ENCODE data around the gene PPP1R3G. TPM values are rescaled to one million over a fixed set of nuclear protein-coding genes. Genes with fewer than 3 reads are reported as not detected.

Gene PPP1R3G
- total and polyA plus RNA-seq, 11 donors: 5.4 to 12.3 (median 8.0) TPM

- Histone ChIP-seq H3K27me3 (peaks cover 0 to 23% (median 0%) of the 10 kb centered on the region in 9 donors), H3K4me3 (no peak overlapping the region), H3K36me3 (no peaks in the 10 kb centered on the region), H3K9me3 (no peaks in the 10 kb centered on the region), H3K4me1 (peaks cover 0 to 18% (median 5%) of the 10 kb centered on the region in 12 donors), H3K27ac (no peak overlapping the region)
- WGBS, 4 donors: 79 to 97% (median 94%) methylated on average over 3 of the region's 3 CpGs
- ATAC-seq (no peak), DNase-seq (no peak)
- intact Hi-C loops (cut with DNase I): loop anchor here in 2 of 10 donors (5.0 to 10.0 kb wide), 2 partner anchors 41 to 124 kb away; no protein-coding TSS in a partner anchor
- TF ChIP-seq POLR2A (IDR thresholded peaks at IDR 0.05) (no peak), CTCF (IDR thresholded peaks at IDR 0.05) (no peak)
Observed at GRCh38 chr6:5081182-5081581, 4.0 kb upstream of the PPP1R3G start.

- TF ChIP-seq CTCF (IDR thresholded peaks at IDR 0.05): no peak
- no peak for TF ChIP-seq POLR2A (IDR thresholded peaks at IDR 0.05)
- Histone ChIP-seq H3K9me3 (no peaks in the 10 kb centered on the region), H3K36me3 (no peaks in the 10 kb centered on the region), H3K4me3 (no peak overlapping the region), H3K27me3 (peaks cover 0 to 28% (median 0%) of the 10 kb centered on the region in 9 donors), H3K4me1 (peaks cover 0 to 22% (median 10%) of the 10 kb centered on the region in 12 donors), H3K27ac (no peak overlapping the region)
- no peak for DNase-seq
- WGBS, 4 donors: 68 to 87% (median 76%) methylated on average over 4 of the region's 4 CpGs
- ATAC-seq: no peak
- intact Hi-C loops (cut with DNase I): loop anchor here in 2 of 10 donors (5.0 to 10.0 kb wide), 2 partner anchors 40 to 123 kb away; no protein-coding TSS in a partner anchor
Observed at GRCh38 chr6:5081955-5082354, 3.2 kb upstream of the PPP1R3G start.

- DNase-seq: no peak
- WGBS, 4 donors: 82 to 85% (median 84%) methylated on average over 12 of the region's 12 CpGs
- intact Hi-C loops (cut with DNase I): loop anchor here in 2 of 10 donors (5.0 to 10.0 kb wide), 2 partner anchors 40 to 122 kb away; no protein-coding TSS in a partner anchor
Observed at GRCh38 chr6:5082487-5083306, 2.4 kb upstream of the PPP1R3G start.

More at GRCh38 chr6:5082487-5083306, 2.4 kb upstream of the PPP1R3G start:
- H3K27ac ChIP-seq: no peak overlapping the region
- no peaks in the 10 kb centered on the region for H3K9me3 ChIP-seq
- peaks cover 0 to 28% (median 0%) of the 10 kb centered on the region in 9 donors for H3K27me3 ChIP-seq
- no peaks in the 10 kb centered on the region for H3K36me3 ChIP-seq
- TF ChIP-seq POLR2A (IDR thresholded peaks at IDR 0.05): no peak
- TF ChIP-seq CTCF (IDR thresholded peaks at IDR 0.05): no peak
- ATAC-seq: no peak
- no peak overlapping the region for H3K4me3 ChIP-seq
- H3K4me1 ChIP-seq: peaks cover 0 to 26% (median 10%) of the 10 kb centered on the region in 12 donors

All from heart left ventricle (tissue), 16 donors.